ENCODE measurements around the gene MESP1.

The MESP1 gene

DNA sequence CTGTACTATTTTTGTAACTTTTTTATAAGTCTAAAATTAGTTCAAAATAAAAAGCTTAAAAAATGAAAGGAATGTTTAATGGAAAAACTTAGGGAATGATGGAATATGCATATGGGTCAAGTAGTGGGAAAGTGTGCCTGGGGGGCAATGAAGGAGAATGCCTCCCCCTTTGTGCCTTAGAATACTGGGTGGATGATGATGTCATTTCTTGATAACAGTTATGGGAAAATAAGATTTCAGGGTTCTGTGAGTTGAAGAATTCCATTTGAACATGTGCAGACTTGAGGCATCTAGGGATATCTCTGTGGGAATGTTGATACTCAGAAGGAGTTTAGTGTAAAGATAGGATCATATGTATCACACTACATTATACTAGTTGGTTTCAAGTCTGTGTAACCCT, 46.6 kb downstream of the MESP1 start:
- DNase-seq = no peak

Measured in NCI-H187 treated with DMSO at 0.1 percent for 48 hours (cell line).